HepG2 (cell line): Measurements from ENCODE around the gene ZBTB46. TPM values are rescaled to one million over a fixed set of nuclear protein-coding genes. Genes with fewer than 3 reads are reported as not detected.

Experiments used
- ATM ChIP-seq: fragments of 450-650 bp; IDR thresholded peaks from 2 replicates; pipeline ENCODE4 v1.7.1; 2017; ENCODE audit warnings: mild to moderate bottlenecking, borderline replicate concordance
- GTF2F1 ChIP-seq: fragments of 150-350 bp; IDR thresholded peaks from 2 replicates; pipeline ENCODE4 v1.6.1; 2014; ENCODE audit warnings: low read length
- JDP2 ChIP-seq: sonication (generic); formaldehyde crosslinking; IDR thresholded peaks from 2 replicates; pipeline ENCODE4 v1.8.1; 2022; ENCODE audit warnings: missing genetic modification reagents, borderline replicate concordance
- MATR3 ChIP-seq: sonication (generic); formaldehyde crosslinking; IDR thresholded peaks from 2 replicates; pipeline ENCODE4 v1.4.0; 2020; ENCODE audit warnings: missing genetic modification reagents
- NFATC3 ChIP-seq: sonication (generic); formaldehyde crosslinking; IDR thresholded peaks from 2 replicates; pipeline ENCODE4 v1.5.1; 2020; ENCODE audit warnings: mild to moderate bottlenecking, missing genetic modification reagents
- RORA ChIP-seq: sonication (generic); formaldehyde crosslinking; IDR thresholded peaks from 2 replicates; pipeline ENCODE4 v1.5.0; 2020; ENCODE audit warnings: mild to moderate bottlenecking, missing genetic modification reagents, moderate library complexity
- SALL1 ChIP-seq: sonication (generic); formaldehyde crosslinking; IDR thresholded peaks from 2 replicates; pipeline ENCODE4 v1.8.0; 2022; ENCODE audit warnings: mild to moderate bottlenecking, missing genetic modification reagents
- STAG1 ChIP-seq: sonication (generic); formaldehyde crosslinking; IDR thresholded peaks from 2 replicates; pipeline ENCODE4 v1.4.0; 2020; ENCODE audit warnings: missing genetic modification reagents
- TBP ChIP-seq: sonication (generic); formaldehyde crosslinking; IDR thresholded peaks from 2 replicates; pipeline ENCODE4 v1.5.0; 2020; ENCODE audit warnings: missing genetic modification reagents
- TBX3 ChIP-seq: fragments of 450-650 bp; IDR thresholded peaks from 2 replicates; pipeline ENCODE4 v1.6.1; 2017; ENCODE audit warnings: antibody characterized with exemption, mild to moderate bottlenecking, inconsistent platforms, borderline replicate concordance
- ZBTB20 ChIP-seq: sonication (generic); formaldehyde crosslinking; IDR thresholded peaks from 2 replicates; pipeline ENCODE4 v1.8.1; 2023; ENCODE audit warnings: missing genetic modification reagents, low read depth, mild to moderate bottlenecking, borderline replicate concordance
- ZBTB7A ChIP-seq: sonication (generic); formaldehyde crosslinking; IDR thresholded peaks from 2 replicates; pipeline ENCODE4 v1.8.0; 2022; ENCODE audit warnings: mild to moderate bottlenecking, missing genetic modification reagents
- ZBTB7B ChIP-seq: sonication (generic); formaldehyde crosslinking; IDR thresholded peaks from 2 replicates; pipeline ENCODE4 v1.4.0; 2020; ENCODE audit warnings: missing genetic modification reagents
- ZFP41 ChIP-seq: sonication (generic); formaldehyde crosslinking; IDR thresholded peaks from 2 replicates; pipeline ENCODE4 v1.4.0; 2020; ENCODE audit warnings: mild to moderate bottlenecking, missing genetic modification reagents, borderline replicate concordance
- ZMYM3 ChIP-seq: sonication (generic); formaldehyde crosslinking; IDR thresholded peaks from 2 replicates; pipeline ENCODE4 v1.5.1; 2020; ENCODE audit warnings: mild to moderate bottlenecking, missing genetic modification reagents
- ZNF124 ChIP-seq: sonication (generic); formaldehyde crosslinking; IDR thresholded peaks from 2 replicates; pipeline ENCODE4 v1.4.0; 2020; ENCODE audit warnings: missing genetic modification reagents
- ZNF468 ChIP-seq: sonication (generic); formaldehyde crosslinking; IDR thresholded peaks from 2 replicates; pipeline ENCODE4 v1.8.0; 2022; ENCODE audit warnings: mild to moderate bottlenecking, moderate library complexity, missing genetic modification reagents
- polyA plus RNA-seq, 8 experiments: library from polyadenylated mRNA; depleted of rRNA in 3 of 8; stranded (reverse) in 7 of 8; unstranded in 1 of 8; fragments of >200 nt; fragmentation: Illumina TruSeq in 4 of 8; extraction: Trizol in 4 of 8; gene quantifications; 2 replicates each; pipeline versions ENCODE4 v1.2.1 to v1.2.3, GENCODE V29; 2011 to 2016; ENCODE audit warnings: low read depth in 4 of 8, missing spikeins in 1 of 8, mixed read lengths in 1 of 8; ENCODE audit not compliant: insufficient read depth in 1 of 8
- total RNA-seq, 5 experiments: library from RNA; depleted of rRNA; stranded (reverse); fragments of >200 nt; fragmentation: Illumina TruSeq; extraction: Trizol; gene quantifications; 2 replicates each; pipeline ENCODE4 v1.2.3, GENCODE V29; 2016; ENCODE audit warnings: low read depth in 1 of 5
- TF ChIP-seq, protein P1 (sequence below): sonication (generic); formaldehyde crosslinking; IDR thresholded peaks from 2 replicates; pipeline ENCODE4 v1.9.0; 2021; ENCODE audit warnings: missing genetic modification reagents, mild to moderate bottlenecking, borderline replicate concordance
- TF ChIP-seq, protein P2 (sequence below): sonication (generic); formaldehyde crosslinking; IDR thresholded peaks from 2 replicates; pipeline ENCODE4 v1.5.0; 2020; ENCODE audit warnings: missing genetic modification reagents
- TF ChIP-seq, protein P3 (sequence below): sonication (generic); formaldehyde crosslinking; IDR thresholded peaks from 2 replicates; pipeline ENCODE4 v1.8.0; 2022; ENCODE audit warnings: mild to moderate bottlenecking, missing genetic modification reagents, borderline replicate concordance
- TF ChIP-seq, protein P4 (sequence below): sonication (generic); formaldehyde crosslinking; IDR thresholded peaks from 2 replicates; pipeline ENCODE4 v1.4.0; 2020; ENCODE audit warnings: missing genetic modification reagents

The ZBTB46 gene
- total and polyA plus RNA-seq, 2 of the 13 experiments (the other 11 are each of a cell fraction or from before 2014, with no cell fraction given): 1.6 to 13.5 TPM

GRCh38 chr20:63740627-63741353, 90.3 kb downstream of the ZBTB46 start (continued):
- TF ChIP-seq, protein P1, sequence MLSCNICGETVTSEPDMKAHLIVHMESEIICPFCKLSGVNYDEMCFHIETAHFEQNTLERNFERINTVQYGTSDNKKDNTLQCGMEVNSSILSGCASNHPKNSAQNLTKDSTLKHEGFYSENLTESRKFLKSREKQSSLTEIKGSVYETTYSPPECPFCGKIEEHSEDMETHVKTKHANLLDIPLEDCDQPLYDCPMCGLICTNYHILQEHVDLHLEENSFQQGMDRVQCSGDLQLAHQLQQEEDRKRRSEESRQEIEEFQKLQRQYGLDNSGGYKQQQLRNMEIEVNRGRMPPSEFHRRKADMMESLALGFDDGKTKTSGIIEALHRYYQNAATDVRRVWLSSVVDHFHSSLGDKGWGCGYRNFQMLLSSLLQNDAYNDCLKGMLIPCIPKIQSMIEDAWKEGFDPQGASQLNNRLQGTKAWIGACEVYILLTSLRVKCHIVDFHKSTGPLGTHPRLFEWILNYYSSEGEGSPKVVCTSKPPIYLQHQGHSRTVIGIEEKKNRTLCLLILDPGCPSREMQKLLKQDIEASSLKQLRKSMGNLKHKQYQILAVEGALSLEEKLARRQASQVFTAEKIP: no peak; the same call in 1 of the 2 replicates
- TF ChIP-seq MATR3 (CRISPR knock-in tag): no peak
- no peak; the same call in 1 of the 2 replicates for TF ChIP-seq JDP2 (CRISPR knock-in tag)
- TF ChIP-seq, protein P2, sequence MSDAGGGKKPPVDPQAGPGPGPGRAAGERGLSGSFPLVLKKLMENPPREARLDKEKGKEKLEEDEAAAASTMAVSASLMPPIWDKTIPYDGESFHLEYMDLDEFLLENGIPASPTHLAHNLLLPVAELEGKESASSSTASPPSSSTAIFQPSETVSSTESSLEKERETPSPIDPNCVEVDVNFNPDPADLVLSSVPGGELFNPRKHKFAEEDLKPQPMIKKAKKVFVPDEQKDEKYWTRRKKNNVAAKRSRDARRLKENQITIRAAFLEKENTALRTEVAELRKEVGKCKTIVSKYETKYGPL (CRISPR knock-in tag): peak; percentile 94
- TF ChIP-seq ZBTB7B: peak; percentile 100
- peak; percentile 57; the same call in 1 of the 2 replicates for TF ChIP-seq TBX3
- TF ChIP-seq SALL1 (CRISPR knock-in tag): peak; percentile 97
- peak; percentile 78; the same call in 1 of the 2 replicates for TF ChIP-seq ZBTB20
- TF ChIP-seq NFATC3 (CRISPR knock-in tag): no peak
- TF ChIP-seq ZMYM3 (CRISPR knock-in tag): peak; percentile 77; the same call in 1 of the 2 replicates
- peak; percentile 8; the same call in 1 of the 2 replicates for TF ChIP-seq ZNF124 (CRISPR knock-in tag)
- TF ChIP-seq ATM: no peak
- peak; percentile 98 for TF ChIP-seq ZFP41 (CRISPR knock-in tag)
- TF ChIP-seq ZBTB7A: peak; percentile 100
- no peak for TF ChIP-seq RORA (CRISPR knock-in tag)
- TF ChIP-seq TBP (CRISPR knock-in tag): no peak; the same call in 1 of the 2 replicates
- no peak; the same call in 1 of the 2 replicates for TF ChIP-seq GTF2F1
- peak; percentile 54 for TF ChIP-seq STAG1 (CRISPR knock-in tag)
- TF ChIP-seq, protein P3, sequence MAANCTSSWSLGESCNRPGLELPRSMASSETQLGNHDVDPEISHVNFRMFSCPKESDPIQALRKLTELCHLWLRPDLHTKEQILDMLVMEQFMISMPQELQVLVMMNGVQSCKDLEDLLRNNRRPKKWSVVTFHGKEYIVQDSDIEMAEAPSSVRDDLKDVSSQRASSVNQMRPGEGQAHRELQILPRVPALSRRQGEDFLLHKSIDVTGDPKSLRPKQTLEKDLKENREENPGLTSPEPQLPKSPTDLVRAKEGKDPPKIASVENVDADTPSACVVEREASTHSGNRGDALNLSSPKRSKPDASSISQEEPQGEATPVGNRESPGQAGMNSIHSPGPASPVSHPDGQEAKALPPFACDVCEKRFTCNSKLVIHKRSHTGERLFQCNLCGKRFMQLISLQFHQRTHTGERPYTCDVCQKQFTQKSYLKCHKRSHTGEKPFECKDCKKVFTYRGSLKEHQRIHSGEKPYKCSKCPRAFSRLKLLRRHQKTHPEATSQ (CRISPR knock-in tag): peak; percentile 92
- TF ChIP-seq ZNF468: peak; percentile 56; the same call in 1 of the 2 replicates
- TF ChIP-seq, protein P4, sequence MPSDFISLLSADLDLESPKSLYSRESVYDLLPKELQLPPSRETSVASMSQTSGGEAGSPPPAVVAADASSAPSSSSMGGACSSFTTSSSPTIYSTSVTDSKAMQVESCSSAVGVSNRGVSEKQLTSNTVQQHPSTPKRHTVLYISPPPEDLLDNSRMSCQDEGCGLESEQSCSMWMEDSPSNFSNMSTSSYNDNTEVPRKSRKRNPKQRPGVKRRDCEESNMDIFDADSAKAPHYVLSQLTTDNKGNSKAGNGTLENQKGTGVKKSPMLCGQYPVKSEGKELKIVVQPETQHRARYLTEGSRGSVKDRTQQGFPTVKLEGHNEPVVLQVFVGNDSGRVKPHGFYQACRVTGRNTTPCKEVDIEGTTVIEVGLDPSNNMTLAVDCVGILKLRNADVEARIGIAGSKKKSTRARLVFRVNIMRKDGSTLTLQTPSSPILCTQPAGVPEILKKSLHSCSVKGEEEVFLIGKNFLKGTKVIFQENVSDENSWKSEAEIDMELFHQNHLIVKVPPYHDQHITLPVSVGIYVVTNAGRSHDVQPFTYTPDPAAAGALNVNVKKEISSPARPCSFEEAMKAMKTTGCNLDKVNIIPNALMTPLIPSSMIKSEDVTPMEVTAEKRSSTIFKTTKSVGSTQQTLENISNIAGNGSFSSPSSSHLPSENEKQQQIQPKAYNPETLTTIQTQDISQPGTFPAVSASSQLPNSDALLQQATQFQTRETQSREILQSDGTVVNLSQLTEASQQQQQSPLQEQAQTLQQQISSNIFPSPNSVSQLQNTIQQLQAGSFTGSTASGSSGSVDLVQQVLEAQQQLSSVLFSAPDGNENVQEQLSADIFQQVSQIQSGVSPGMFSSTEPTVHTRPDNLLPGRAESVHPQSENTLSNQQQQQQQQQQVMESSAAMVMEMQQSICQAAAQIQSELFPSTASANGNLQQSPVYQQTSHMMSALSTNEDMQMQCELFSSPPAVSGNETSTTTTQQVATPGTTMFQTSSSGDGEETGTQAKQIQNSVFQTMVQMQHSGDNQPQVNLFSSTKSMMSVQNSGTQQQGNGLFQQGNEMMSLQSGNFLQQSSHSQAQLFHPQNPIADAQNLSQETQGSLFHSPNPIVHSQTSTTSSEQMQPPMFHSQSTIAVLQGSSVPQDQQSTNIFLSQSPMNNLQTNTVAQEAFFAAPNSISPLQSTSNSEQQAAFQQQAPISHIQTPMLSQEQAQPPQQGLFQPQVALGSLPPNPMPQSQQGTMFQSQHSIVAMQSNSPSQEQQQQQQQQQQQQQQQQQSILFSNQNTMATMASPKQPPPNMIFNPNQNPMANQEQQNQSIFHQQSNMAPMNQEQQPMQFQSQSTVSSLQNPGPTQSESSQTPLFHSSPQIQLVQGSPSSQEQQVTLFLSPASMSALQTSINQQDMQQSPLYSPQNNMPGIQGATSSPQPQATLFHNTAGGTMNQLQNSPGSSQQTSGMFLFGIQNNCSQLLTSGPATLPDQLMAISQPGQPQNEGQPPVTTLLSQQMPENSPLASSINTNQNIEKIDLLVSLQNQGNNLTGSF (CRISPR knock-in tag): no peak
